GM18505 (cell line): ENCODE results near the gene EMID1.
A peak's percentile ranks its signal among the peaks of the same experiment; 100 is the strongest.

ENCODE experiments used
- ATAC-seq: cut with Tn5 transposase; IDR thresholded peaks from one replicate; pipeline ENCODE4 v1.9.1; 2021; ENCODE audit not compliant: unreplicated experiment
- POLR2A ChIP-seq: IDR thresholded peaks from 4 replicates; pipeline ENCODE4 v1.6.1; 2011; ENCODE audit warnings: borderline replicate concordance; ENCODE audit not compliant: insufficient read depth, insufficient read length; ENCODE audit errors: extremely low read depth

EMID1 gene

GRCh38 chr22:29205594-29206371 is at the start of gene EMID1:
Gene EMID1 (plus strand): TSS chr22:29205896. CDS start chr22:29206039, 143 bp downstream.
- ATAC-seq = no peak
- TF ChIP-seq POLR2A = no peak

DNA sequence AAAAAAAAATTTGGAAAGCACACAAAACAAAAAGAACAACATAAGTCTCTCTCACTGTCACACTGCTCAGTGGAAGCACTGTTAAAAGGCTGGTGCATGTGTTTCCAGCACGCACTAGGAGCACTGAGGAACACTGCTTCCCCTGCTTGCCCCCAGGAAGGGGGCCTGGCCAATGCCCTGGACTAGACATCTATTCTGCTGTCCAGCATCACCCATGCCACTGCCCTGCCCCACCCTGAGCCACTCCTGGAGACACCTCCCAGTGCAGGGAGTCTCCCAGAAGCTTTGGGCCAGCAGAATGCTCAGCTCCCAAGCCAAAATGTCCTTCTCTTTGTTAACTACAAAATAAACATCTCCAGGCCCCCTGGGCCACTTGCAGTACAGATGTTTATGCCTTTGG is 49.7 kb upstream of the EMID1 start:
- ATAC-seq = no peak
- TF ChIP-seq POLR2A = no peak

DNA sequence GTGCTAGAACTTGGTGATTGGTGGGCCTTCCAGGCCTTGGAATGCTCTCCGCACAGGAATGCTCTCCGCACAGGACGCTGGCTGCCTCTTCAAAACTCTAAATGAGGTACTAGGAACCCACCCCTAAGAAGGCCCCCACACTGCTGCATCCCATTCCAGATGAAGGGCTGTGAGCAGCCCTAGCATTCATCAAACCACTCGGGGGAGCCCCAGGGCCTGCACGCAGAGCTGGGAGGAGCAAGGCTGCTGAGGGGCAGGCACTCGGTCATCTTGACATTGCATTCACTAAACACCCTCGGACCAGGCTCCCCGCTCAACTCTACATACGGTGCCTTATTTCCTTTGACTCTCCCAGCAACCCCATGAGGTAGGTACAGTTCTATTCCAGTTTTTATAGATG is 49.2 kb upstream of the EMID1 start:
- no peak for TF ChIP-seq POLR2A
- ATAC-seq = no peak

- ATAC-seq = no peak
- no peak for TF ChIP-seq POLR2A
Measured at GRCh38 chr22:29157759-29158535, 47.7 kb upstream of the EMID1 start.

DNA sequence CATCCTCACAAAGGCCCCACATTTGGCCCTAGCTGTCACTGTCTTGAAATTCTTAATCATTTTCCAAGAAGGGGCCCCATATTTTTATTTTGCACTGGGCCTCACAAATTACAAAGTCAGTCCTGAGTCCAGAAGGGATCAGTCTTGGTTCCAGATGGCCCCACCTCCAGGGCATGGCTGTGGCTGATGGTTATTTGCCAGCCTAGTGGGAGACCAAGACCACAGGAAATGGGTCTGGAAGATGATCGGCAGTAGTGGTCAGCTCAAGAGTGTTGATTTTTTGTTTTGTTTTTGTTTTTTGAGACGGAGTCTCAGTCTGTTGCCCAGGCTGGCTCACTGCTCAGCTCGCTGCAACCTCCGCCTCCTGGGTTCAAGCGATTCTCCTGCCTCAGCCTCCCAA is 47.1 kb upstream of the EMID1 start:
- no peak for ATAC-seq
- TF ChIP-seq POLR2A = no peak

DNA sequence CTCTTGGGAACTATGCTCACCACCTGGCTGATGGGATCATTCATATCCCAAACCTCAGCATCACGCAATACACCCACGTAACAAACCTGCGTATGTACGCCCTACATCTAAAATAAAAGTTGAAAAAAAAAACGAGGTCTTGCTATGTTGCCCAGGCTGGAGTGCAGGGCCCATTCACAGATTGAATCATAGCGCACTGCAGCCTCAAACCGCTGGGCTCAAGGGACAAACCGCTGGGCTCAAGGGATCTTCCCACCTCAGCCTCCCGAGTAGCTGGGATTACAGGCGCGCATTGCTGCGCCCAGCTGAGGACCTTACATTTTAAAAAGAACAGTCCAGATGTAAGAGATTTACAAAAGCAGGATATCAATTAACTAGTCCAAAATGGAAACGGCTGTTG is 41.9 kb upstream of the EMID1 start:
- ATAC-seq = no peak
- no peak for TF ChIP-seq POLR2A

DNA sequence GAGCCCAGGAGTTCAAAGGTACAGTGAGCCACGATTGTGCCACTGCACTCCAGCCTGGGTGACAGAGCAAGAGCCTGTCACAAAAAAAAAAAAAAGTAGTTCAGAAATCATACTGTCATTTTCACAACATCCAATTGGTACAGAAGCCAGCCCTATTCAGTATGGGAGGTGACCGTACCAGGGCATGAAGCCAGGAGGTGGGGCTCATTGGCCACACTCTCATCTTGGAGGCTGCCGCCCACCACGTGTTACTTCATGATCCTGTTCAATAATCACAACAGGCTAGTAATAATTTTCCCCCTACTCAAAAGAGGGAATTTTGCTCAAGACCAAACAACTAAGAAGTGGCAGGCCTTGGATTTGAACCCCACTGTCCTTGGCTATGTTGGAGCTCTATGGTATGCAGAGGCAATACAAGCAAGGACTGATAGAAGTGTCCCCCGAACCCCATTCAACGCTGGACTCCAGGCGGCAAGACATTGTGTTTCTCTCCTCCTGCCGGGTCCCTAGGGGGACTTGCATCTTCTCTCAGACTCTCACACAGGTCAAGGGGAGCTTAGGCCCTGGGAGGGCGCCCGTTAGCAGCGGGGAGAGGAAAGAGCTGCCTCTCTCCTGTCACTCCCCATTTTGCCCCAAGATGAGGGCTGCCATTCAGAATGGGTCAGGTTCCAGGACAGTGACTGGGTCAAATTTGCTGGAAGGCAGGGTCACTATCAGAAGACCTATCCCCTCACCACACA is 40.2 kb upstream of the EMID1 start:
- TF ChIP-seq POLR2A = no peak
- no peak for ATAC-seq

DNA sequence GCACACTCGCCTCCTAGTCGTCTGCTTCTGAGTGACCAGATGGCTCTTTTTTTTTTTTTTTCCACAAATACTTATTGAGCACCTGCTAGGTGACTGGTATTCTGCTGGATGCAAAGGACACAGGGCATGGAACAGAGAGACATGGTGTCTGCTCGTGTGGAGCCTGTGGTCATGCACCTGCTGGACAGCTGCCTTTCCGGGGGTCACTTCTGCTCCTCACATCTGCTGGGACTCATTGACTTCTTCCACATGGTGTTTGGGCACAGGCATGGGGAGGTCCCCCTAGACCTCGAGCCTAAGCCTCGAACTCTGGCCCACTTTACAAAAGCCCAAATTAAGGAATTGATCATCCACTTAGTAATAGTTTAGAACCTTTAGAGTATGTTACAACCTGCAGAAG is 39.5 kb upstream of the EMID1 start:
- no peak for ATAC-seq
- no peak for TF ChIP-seq POLR2A

DNA sequence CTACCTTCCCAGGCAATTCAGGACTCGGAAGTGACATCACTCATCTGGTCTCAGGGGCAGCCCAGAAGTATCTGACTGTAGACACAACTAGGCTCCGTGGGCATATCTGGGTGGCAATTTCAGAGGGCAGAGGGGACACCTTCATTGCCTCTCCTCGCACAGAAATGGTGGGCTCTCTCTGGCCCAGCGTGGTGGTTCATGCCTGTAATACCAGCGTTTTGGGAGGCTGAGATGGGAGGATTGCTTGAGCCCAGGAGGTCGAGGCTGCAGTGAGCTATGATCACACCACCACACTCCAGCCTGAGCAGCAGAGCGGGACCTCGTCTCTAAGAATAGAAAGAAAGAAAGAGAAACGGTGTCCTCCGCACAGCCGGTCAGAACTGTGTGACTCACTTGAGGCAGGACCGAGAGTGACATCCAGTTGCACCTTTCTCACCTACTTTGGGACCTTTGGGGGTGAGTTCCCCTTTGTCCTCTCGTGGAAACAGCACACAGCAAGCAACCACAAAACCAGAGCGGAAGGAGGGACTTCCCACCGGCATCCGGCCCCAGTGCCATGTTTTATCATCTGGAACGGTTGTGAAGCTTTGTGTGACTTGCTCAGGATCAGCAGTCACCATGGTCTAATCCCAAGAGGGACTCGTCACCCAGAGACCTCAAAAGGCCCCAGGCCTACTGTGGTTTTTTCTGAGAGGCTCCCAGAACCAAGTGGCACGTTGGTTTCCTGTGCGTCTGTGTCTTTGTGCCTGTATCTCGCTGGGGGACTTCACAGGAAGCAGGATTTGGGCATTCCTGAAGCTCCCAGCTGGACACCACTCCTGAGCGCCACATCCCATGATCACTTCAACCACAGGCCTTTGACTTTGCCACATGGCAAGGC is 38.4 kb upstream of the EMID1 start:
- no peak for TF ChIP-seq POLR2A
- ATAC-seq = peak; percentile 89

- no peak for TF ChIP-seq POLR2A
- ATAC-seq = no peak
Measured at GRCh38 chr22:29171721-29172120, 34.0 kb upstream of the EMID1 start.

- no peak for TF ChIP-seq POLR2A
- no peak for ATAC-seq
Measured at GRCh38 chr22:29172216-29172615, 33.5 kb upstream of the EMID1 start.

DNA sequence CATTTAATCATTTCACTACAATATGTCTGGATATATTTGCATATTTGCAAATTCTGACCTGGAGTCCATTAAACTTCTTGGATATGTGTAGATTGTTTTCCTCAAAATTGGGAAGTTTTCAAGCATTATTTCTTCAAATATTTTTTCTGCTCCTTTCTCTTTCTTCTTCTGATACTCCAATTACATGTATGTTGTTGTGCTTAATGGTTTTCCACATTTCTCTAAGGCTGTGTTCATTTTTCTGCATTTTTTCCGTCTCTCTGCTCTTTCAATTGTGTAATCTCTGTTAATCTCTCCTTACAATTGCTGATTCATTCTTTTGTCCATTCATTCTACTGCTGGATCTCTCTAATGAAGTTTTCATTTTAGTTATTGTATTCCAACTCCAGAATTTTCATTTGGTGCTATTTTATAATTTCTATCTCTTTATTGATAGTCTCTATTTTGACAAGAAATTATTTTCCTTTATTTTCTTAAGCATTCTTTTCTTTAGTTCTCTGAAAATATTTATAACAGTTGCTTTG is 30.3 kb upstream of the EMID1 start:
- TF ChIP-seq POLR2A = no peak
- ATAC-seq = no peak
